Stomach (tissue), 4 donors: ENCODE data around the gene HECW1.

Source experiments
- CTCF ChIP-seq, 7 experiments: fragments of 450-650 bp in 4 of 7; fragments of 200-600 bp in 3 of 7; sonication (generic) in 3 of 7; IDR thresholded peaks; one replicate each; pipeline ENCODE4 v1.5.1; 2016 to 2019; ENCODE audit warnings: antibody characterized with exemption in 7 of 7, control low read depth in 2 of 7, mild to moderate bottlenecking in 1 of 7
- EP300 ChIP-seq: sonication (generic); formaldehyde crosslinking; IDR thresholded peaks from one replicate; pipeline ENCODE4 v1.6.1; 2017; ENCODE audit warnings: antibody characterized with exemption
- POLR2A ChIP-seq, 4 donors: fragments of 450-650 bp; IDR thresholded peaks; one replicate each; pipeline ENCODE4 v1.6.1; 2016; ENCODE audit warnings: antibody characterized with exemption in 4 of 4, control low read depth in 2 of 4, mild to moderate bottlenecking in 1 of 4, moderate library complexity in 1 of 4

- TF ChIP-seq CTCF (IDR thresholded peaks at IDR 0.05) (no peak), POLR2A (IDR thresholded peaks at IDR 0.05) (no peak), EP300 (no peak)
Measured at GRCh38 chr7:43276547-43276946, 164.1 kb downstream of the HECW1 start.
